BJ (cell line): ENCODE measurements around the gene FANCC. TPM values are rescaled to one million over a fixed set of nuclear protein-coding genes. Genes with fewer than 3 reads are reported as not detected.

ENCODE experiments used
- CTCF ChIA-PET: fragments of 350-600 bp; formaldehyde crosslinking; extraction: SDS; loops from one replicate; lab custom pipeline; 2021; ENCODE audit warnings: antibody characterized with exemption, inconsistent platforms; lab: Yijun Ruan, JAX
- POLR2A ChIA-PET: fragments of 300-600 bp; sonication (Branson Sonifier 250); formaldehyde crosslinking; extraction: SDS; loops from one replicate; lab custom pipeline; 2021; ENCODE audit warnings: antibody characterized with exemption; lab: Charles Lee
- DNase-seq: peaks from one replicate; pipeline ENCODE4 v3.0.0-alpha.2; 2011; ENCODE audit warnings: low read depth
- H3K27me3 ChIP-seq: 2 replicates; pipeline ENCODE4 v1.6.0; 2011; ENCODE audit warnings: low read length; ENCODE audit not compliant: control insufficient read depth, insufficient read depth
- H3K36me3 ChIP-seq: 2 replicates; pipeline ENCODE4 v1.5.1; 2011; ENCODE audit warnings: low read length; ENCODE audit not compliant: control insufficient read depth, insufficient read depth
- H3K4me3 ChIP-seq: 2 replicates; pipeline ENCODE4 v1.5.1; 2011; ENCODE audit warnings: low read depth, mild to moderate bottlenecking, control low read depth, low read length
- CTCF ChIP-seq: IDR thresholded peaks from 2 replicates; pipeline ENCODE4 v1.5.1; 2011; ENCODE audit warnings: low read depth, mild to moderate bottlenecking, control low read depth, inconsistent platforms, low read length, moderate library complexity; ENCODE audit not compliant: insufficient read depth
- polyA plus RNA-seq: library from polyadenylated mRNA; depleted of rRNA; stranded (reverse); fragments of >200 nt; gene quantifications from 2 replicates; pipeline ENCODE4 v1.2.3, GENCODE V29; 2011

The FANCC gene
- polyA plus RNA-seq, 1 experiment: 6.1 TPM

- Histone ChIP-seq H3K36me3 (no peaks in the 10 kb centered on the region), H3K4me3 (no peak overlapping the region), H3K27me3 (no peaks in the 10 kb centered on the region)
- POLR2A ChIA-PET: no interaction called here
- no peak for TF ChIP-seq CTCF
- DNase-seq: no peak
- CTCF ChIA-PET: interaction anchor here (1.0 to 4.1 kb wide), 3 partner anchors 10 to 439 kb away, joined by 5 to 19 read pairs (median 6); no protein-coding TSS in a partner anchor
Observed at GRCh38 chr9:95120781-95121370, 196.6 kb downstream of the FANCC start.

- Histone ChIP-seq H3K27me3 (no peaks in the 10 kb centered on the region), H3K36me3 (no peaks in the 10 kb centered on the region), H3K4me3 (no peak overlapping the region)
- DNase-seq: no peak
- POLR2A ChIA-PET: no interaction called here
- CTCF ChIA-PET: interaction anchor here (2.0 to 4.1 kb wide), 2 partner anchors 8 to 12 kb away, joined by 7 to 19 read pairs; no protein-coding TSS in a partner anchor
- TF ChIP-seq CTCF: no peak
Observed at GRCh38 chr9:95118596-95118995, 198.9 kb downstream of the FANCC start.

- no peak for DNase-seq
- H3K27me3 ChIP-seq: no peaks in the 10 kb centered on the region
- H3K36me3 ChIP-seq: peaks cover 8% of the 10 kb centered on the region
- CTCF ChIA-PET: interaction anchor here (0.7 to 2.8 kb wide), 2 partner anchors 10 to 435 kb away, joined by 3 to 8 read pairs; no protein-coding TSS in a partner anchor
- no peak for TF ChIP-seq CTCF
- H3K4me3 ChIP-seq: no peak overlapping the region
- POLR2A ChIA-PET: interaction anchor here (0.5 kb wide), 1 partner anchor 335 kb away, joined by 4 read pairs; no protein-coding TSS in a partner anchor
Observed at GRCh38 chr9:95116808-95117204, 200.7 kb downstream of the FANCC start.

GRCh38 chr9:95116002-95116807 is 201.3 kb downstream of the FANCC start:
- Histone ChIP-seq H3K4me3 (no peak overlapping the region), H3K27me3 (no peaks in the 10 kb centered on the region), H3K36me3 (peaks cover 11% of the 10 kb centered on the region)
- ChIA-PET CTCF (interaction anchor here (0.7 to 2.8 kb wide), 4 partner anchors 11 to 435 kb away, joined by 3 to 8 read pairs (median 6); no protein-coding TSS in a partner anchor), POLR2A (interaction anchor here (0.5 kb wide), 1 partner anchor 334 kb away, joined by 4 read pairs; no protein-coding TSS in a partner anchor)
- no peak for TF ChIP-seq CTCF
- no peak for DNase-seq

GRCh38 chr9:95115104-95115503 is 202.4 kb downstream of the FANCC start:
- POLR2A ChIA-PET: no interaction called here
- no peak for TF ChIP-seq CTCF

More at GRCh38 chr9:95115104-95115503, 202.4 kb downstream of the FANCC start:
- Histone ChIP-seq H3K36me3 (peaks cover 13% of the 10 kb centered on the region), H3K27me3 (no peaks in the 10 kb centered on the region), H3K4me3 (no peak overlapping the region)
- CTCF ChIA-PET: interaction anchor here (0.6 to 1.4 kb wide), 3 partner anchors 12 to 858 kb away, joined by 4 to 7 read pairs (median 5); no protein-coding TSS in a partner anchor
- DNase-seq: no peak
